CD4-positive, alpha-beta memory T cell (primary cell): Measurements from ENCODE around the gene ADAM15. TPM values are rescaled to one million over a fixed set of nuclear protein-coding genes. Genes with fewer than 3 reads are reported as not detected.

Experiments
- CTCF ChIA-PET: fragments of 350-600 bp; sonication (Branson Sonifier 250); formaldehyde crosslinking; loops from one replicate; lab custom pipeline; 2021; ENCODE audit warnings: inconsistent platforms; ENCODE audit not compliant: partially characterized antibody; lab: Charles Lee
- POLR2A ChIA-PET: fragments of 350-600 bp; sonication (Branson Sonifier 250); formaldehyde crosslinking; loops from one replicate; lab custom pipeline; 2021; ENCODE audit not compliant: partially characterized antibody; lab: Charles Lee
- DNase-seq, 5 donors: peaks; one replicate each; pipeline versions ENCODE4 v3.0.0 to v3.0.0-alpha.2; 2020 to 2022; ENCODE audit warnings: mixed read lengths in 1 of 5
- H3K27ac ChIP-seq: one replicate; pipeline ENCODE4 v1.7.0; 2013; ENCODE audit warnings: low read depth, low read length
- H3K27me3 ChIP-seq: 2 replicates; pipeline ENCODE4 v1.7.0; 2013; ENCODE audit warnings: mild to moderate bottlenecking, low read length, moderate library complexity; ENCODE audit not compliant: insufficient read depth
- H3K36me3 ChIP-seq: 2 replicates; pipeline ENCODE4 v1.7.0; 2013; ENCODE audit warnings: mild to moderate bottlenecking, low read length, moderate library complexity; ENCODE audit not compliant: insufficient read depth
- H3K4me1 ChIP-seq: 2 replicates; pipeline ENCODE4 v1.7.0; 2013; ENCODE audit warnings: mild to moderate bottlenecking, low read length, moderate library complexity; ENCODE audit not compliant: insufficient read depth
- H3K4me3 ChIP-seq, 2 donors: one replicate each; pipeline ENCODE4 v1.7.0; 2013; ENCODE audit warnings: low read length in 2 of 2, mild to moderate bottlenecking in 1 of 2
- H3K9me3 ChIP-seq, 2 donors: one replicate each; pipeline ENCODE4 v1.7.0; 2013; ENCODE audit warnings: low read length in 2 of 2, control low read depth in 1 of 2; ENCODE audit not compliant: control insufficient read depth in 1 of 2
- H3K27ac Mint-ChIP-seq, 7 donors: one replicate each; pipeline ENCODE4 v1.8.0; 2020 to 2021; ENCODE audit warnings: mixed read lengths in 7 of 7, mild to moderate bottlenecking in 6 of 7, inconsistent platforms in 3 of 7, moderate library complexity in 3 of 7
- H3K27me3 Mint-ChIP-seq, 2 donors: one replicate each; pipeline ENCODE4 v1.8.0; 2020 to 2021; ENCODE audit warnings: mixed read lengths in 2 of 2
- H3K36me3 Mint-ChIP-seq, 2 donors: one replicate each; pipeline ENCODE4 v1.8.0; 2020 to 2021; ENCODE audit warnings: mixed read lengths in 2 of 2, inconsistent platforms in 1 of 2, mild to moderate bottlenecking in 1 of 2
- H3K4me1 Mint-ChIP-seq, 4 donors: one replicate each; pipeline ENCODE4 v1.8.0; 2020 to 2021; ENCODE audit warnings: mixed read lengths in 4 of 4, mild to moderate bottlenecking in 1 of 4
- H3K4me3 Mint-ChIP-seq, 8 donors: one replicate each; pipeline ENCODE4 v1.8.0; 2020 to 2021; ENCODE audit warnings: mixed read lengths in 8 of 8, mild to moderate bottlenecking in 7 of 8, moderate library complexity in 6 of 8, inconsistent platforms in 3 of 8
- H3K9me3 Mint-ChIP-seq, 8 donors: one replicate each; pipeline ENCODE4 v1.8.0; 2020 to 2021; ENCODE audit warnings: mixed read lengths in 8 of 8, mild to moderate bottlenecking in 5 of 8, inconsistent platforms in 3 of 8, moderate library complexity in 1 of 8
- intact Hi-C: fragments of 100-400 bp; cut with micrococcal nuclease; formaldehyde crosslinking; loops from one replicate; pipeline ENCODE4 v1.15.1; 2023
- polyA plus RNA-seq, 2 donors: library from polyadenylated mRNA; unstranded; fragments of 300-500 nt; fragmentation: Illumina TruSeq; gene quantifications; one replicate each; pipeline ENCODE4 v1.2.3, GENCODE V29; 2021
- total RNA-seq, 2 experiments: library from RNA; stranded (reverse); gene quantifications; one replicate each; pipeline ENCODE4 v1.2.3, GENCODE V29; 2021

ADAM15 gene
- total and polyA plus RNA-seq, 4 experiments from 2014 or later, result 14.8 to 39.8 (median 25.9) TPM

GRCh38 chr1:155034318-155035208 lies 16.6 kb upstream of the ADAM15 start:
- Mint-ChIP-seq H3K36me3 (no peaks in the 10 kb centered on the region), H3K27me3 (peaks cover 0 to 1% of the 10 kb centered on the region in 2 donors), H3K27ac (peak overlapping the region in 1 of 7 donors; percentile 46), H3K4me3 (no peak overlapping the region), H3K4me1 (no peaks in the 10 kb centered on the region), H3K9me3 (no peaks in the 10 kb centered on the region)
- DNase-seq, result no peak
- no peaks in the 10 kb centered on the region for H3K27me3 ChIP-seq
- H3K36me3 ChIP-seq, result no peaks in the 10 kb centered on the region
- H3K9me3 ChIP-seq, result no peaks in the 10 kb centered on the region
- no peaks in the 10 kb centered on the region for H3K4me1 ChIP-seq
- ChIA-PET POLR2A (no interaction called here), CTCF (interaction anchor here (1.0 kb wide), 1 partner anchor 51 kb away, joined by 3 read pairs; no protein-coding TSS in a partner anchor)
- H3K27ac ChIP-seq, result no peak overlapping the region
- no peak overlapping the region for H3K4me3 ChIP-seq
- intact Hi-C loops, result no loop called here

- ChIA-PET POLR2A (interaction anchor here (1.1 kb wide), 1 partner anchor 14 kb away, joined by 5 read pairs; no protein-coding TSS in a partner anchor), CTCF (no interaction called here)
- Histone ChIP-seq H3K27me3 (no peaks in the 10 kb centered on the region), H3K27ac (no peak overlapping the region), H3K4me1 (no peaks in the 10 kb centered on the region), H3K4me3 (no peak overlapping the region), H3K36me3 (no peaks in the 10 kb centered on the region), H3K9me3 (no peaks in the 10 kb centered on the region)
- DNase-seq, result no peak
- H3K36me3 Mint-ChIP-seq, result no peaks in the 10 kb centered on the region
- no peak overlapping the region for H3K27ac Mint-ChIP-seq
- no peaks in the 10 kb centered on the region for H3K9me3 Mint-ChIP-seq
- intact Hi-C loops, result no loop called here
- H3K27me3 Mint-ChIP-seq, result peaks cover 0 to 1% of the 10 kb centered on the region in 2 donors
- no peaks in the 10 kb centered on the region for H3K4me1 Mint-ChIP-seq
- no peak overlapping the region for H3K4me3 Mint-ChIP-seq
Measured at GRCh38 chr1:155035936-155036335, 15.2 kb upstream of the ADAM15 start.

GRCh38 chr1:155037043-155037442 lies 14.1 kb upstream of the ADAM15 start:
- Histone ChIP-seq H3K36me3 (no peaks in the 10 kb centered on the region), H3K27ac (no peak overlapping the region), H3K4me1 (no peaks in the 10 kb centered on the region), H3K4me3 (no peak overlapping the region), H3K27me3 (no peaks in the 10 kb centered on the region), H3K9me3 (no peaks in the 10 kb centered on the region)
- DNase-seq, result no peak
- Mint-ChIP-seq H3K36me3 (no peaks in the 10 kb centered on the region), H3K4me1 (no peaks in the 10 kb centered on the region), H3K27me3 (peaks cover 0 to 1% of the 10 kb centered on the region in 2 donors), H3K4me3 (no peak overlapping the region), H3K27ac (no peak overlapping the region), H3K9me3 (no peaks in the 10 kb centered on the region)
- CTCF ChIA-PET, result interaction anchor here (1.7 kb wide), 1 partner anchor 25 kb away, joined by 6 read pairs; no protein-coding TSS in a partner anchor
- intact Hi-C loops, result no loop called here
- POLR2A ChIA-PET, result interaction anchor here (0.8 to 1.1 kb wide), 2 partner anchors 15 to 23 kb away, joined by 3 to 5 read pairs; no protein-coding TSS in a partner anchor

GRCh38 chr1:155037851-155038441 lies 13.2 kb upstream of the ADAM15 start:
- POLR2A ChIA-PET, result no interaction called here

GRCh38 chr1:155038602-155039307 lies 12.4 kb upstream of the ADAM15 start:
- H3K9me3 Mint-ChIP-seq, result no peaks in the 10 kb centered on the region
- Histone ChIP-seq H3K9me3 (no peaks in the 10 kb centered on the region), H3K27me3 (no peaks in the 10 kb centered on the region), H3K4me3 (no peak overlapping the region), H3K27ac (no peak overlapping the region), H3K4me1 (no peaks in the 10 kb centered on the region), H3K36me3 (no peaks in the 10 kb centered on the region)
- H3K27me3 Mint-ChIP-seq, result peaks cover 0 to 1% of the 10 kb centered on the region in 2 donors
- no peak for DNase-seq
- intact Hi-C loops, result no loop called here
- H3K4me3 Mint-ChIP-seq, result no peak overlapping the region
- H3K36me3 Mint-ChIP-seq, result no peaks in the 10 kb centered on the region
- CTCF ChIA-PET, result interaction anchor here (1.0 to 1.7 kb wide), 3 partner anchors 15 to 39 kb away, joined by 3 to 6 read pairs (median 3); no protein-coding TSS in a partner anchor
- POLR2A ChIA-PET, result no interaction called here
- peak overlapping the region in 1 of 7 donors; percentile 36 for H3K27ac Mint-ChIP-seq
- no peaks in the 10 kb centered on the region for H3K4me1 Mint-ChIP-seq

More at GRCh38 chr1:155037851-155038441, 13.2 kb upstream of the ADAM15 start:
- H3K4me1 Mint-ChIP-seq, result no peaks in the 10 kb centered on the region
- no peak for DNase-seq
- H3K27ac Mint-ChIP-seq, result no peak overlapping the region
- Histone ChIP-seq H3K4me1 (no peaks in the 10 kb centered on the region), H3K4me3 (no peak overlapping the region), H3K27me3 (no peaks in the 10 kb centered on the region), H3K27ac (no peak overlapping the region), H3K36me3 (no peaks in the 10 kb centered on the region), H3K9me3 (no peaks in the 10 kb centered on the region)
- peaks cover 0 to 1% of the 10 kb centered on the region in 2 donors for H3K27me3 Mint-ChIP-seq
- no peak overlapping the region for H3K4me3 Mint-ChIP-seq
- intact Hi-C loops, result no loop called here
- CTCF ChIA-PET, result interaction anchor here (1.0 to 1.7 kb wide), 3 partner anchors 14 to 38 kb away, joined by 3 to 6 read pairs (median 3); no protein-coding TSS in a partner anchor
- H3K9me3 Mint-ChIP-seq, result no peaks in the 10 kb centered on the region
- no peaks in the 10 kb centered on the region for H3K36me3 Mint-ChIP-seq

GRCh38 chr1:155039308-155039669 lies 11.8 kb upstream of the ADAM15 start:
- H3K27me3 Mint-ChIP-seq, result peaks cover 0 to 1% of the 10 kb centered on the region in 2 donors
- intact Hi-C loops, result no loop called here
- H3K4me3 Mint-ChIP-seq, result no peak overlapping the region
- no peaks in the 10 kb centered on the region for H3K27me3 ChIP-seq
- DNase-seq, result no peak
- H3K9me3 Mint-ChIP-seq, result no peaks in the 10 kb centered on the region
- CTCF ChIA-PET, result no interaction called here
- POLR2A ChIA-PET, result no interaction called here
- peak overlapping the region in 1 of 7 donors; percentile 36 for H3K27ac Mint-ChIP-seq
- no peaks in the 10 kb centered on the region for H3K4me1 Mint-ChIP-seq
- H3K4me3 ChIP-seq, result no peak overlapping the region
- H3K9me3 ChIP-seq, result no peaks in the 10 kb centered on the region
- no peaks in the 10 kb centered on the region for H3K36me3 ChIP-seq
- no peaks in the 10 kb centered on the region for H3K4me1 ChIP-seq
- no peaks in the 10 kb centered on the region for H3K36me3 Mint-ChIP-seq
- no peak overlapping the region for H3K27ac ChIP-seq
